ENCODE data around the gene UNC5B.

UNC5B gene

GRCh38 chr10:71237843-71238623 lies 25.7 kb downstream of the UNC5B start:
- in situ Hi-C loops (cut with HindIII; ENCODE audit: low sequenced_read_pairs) = no loop called here

DNA sequence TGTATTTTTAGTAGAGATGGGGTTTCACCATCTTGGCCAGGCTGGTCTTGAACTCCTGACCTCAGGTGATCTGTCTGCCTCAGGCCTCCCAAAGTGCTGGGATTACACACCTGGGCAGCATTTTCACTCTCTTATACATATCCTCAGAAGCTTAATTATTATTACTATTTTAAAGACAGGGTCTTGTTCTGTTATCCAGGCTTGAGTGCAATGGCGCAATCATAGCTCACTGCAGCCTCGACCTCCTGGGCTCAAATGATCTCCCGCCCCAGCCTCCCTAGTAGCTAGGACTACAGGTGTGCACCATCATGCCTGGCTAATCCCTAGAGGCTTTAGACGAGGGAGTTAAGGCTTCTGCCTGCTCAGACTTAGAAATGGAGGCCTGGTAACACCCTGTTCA lies 26.3 kb downstream of the UNC5B start:
- in situ Hi-C loops (cut with HindIII; ENCODE audit: low sequenced_read_pairs) = no loop called here

- in situ Hi-C loops (cut with HindIII; ENCODE audit: low sequenced_read_pairs) = no loop called here
Measured at GRCh38 chr10:71239131-71239915, 27.0 kb downstream of the UNC5B start.

DNA sequence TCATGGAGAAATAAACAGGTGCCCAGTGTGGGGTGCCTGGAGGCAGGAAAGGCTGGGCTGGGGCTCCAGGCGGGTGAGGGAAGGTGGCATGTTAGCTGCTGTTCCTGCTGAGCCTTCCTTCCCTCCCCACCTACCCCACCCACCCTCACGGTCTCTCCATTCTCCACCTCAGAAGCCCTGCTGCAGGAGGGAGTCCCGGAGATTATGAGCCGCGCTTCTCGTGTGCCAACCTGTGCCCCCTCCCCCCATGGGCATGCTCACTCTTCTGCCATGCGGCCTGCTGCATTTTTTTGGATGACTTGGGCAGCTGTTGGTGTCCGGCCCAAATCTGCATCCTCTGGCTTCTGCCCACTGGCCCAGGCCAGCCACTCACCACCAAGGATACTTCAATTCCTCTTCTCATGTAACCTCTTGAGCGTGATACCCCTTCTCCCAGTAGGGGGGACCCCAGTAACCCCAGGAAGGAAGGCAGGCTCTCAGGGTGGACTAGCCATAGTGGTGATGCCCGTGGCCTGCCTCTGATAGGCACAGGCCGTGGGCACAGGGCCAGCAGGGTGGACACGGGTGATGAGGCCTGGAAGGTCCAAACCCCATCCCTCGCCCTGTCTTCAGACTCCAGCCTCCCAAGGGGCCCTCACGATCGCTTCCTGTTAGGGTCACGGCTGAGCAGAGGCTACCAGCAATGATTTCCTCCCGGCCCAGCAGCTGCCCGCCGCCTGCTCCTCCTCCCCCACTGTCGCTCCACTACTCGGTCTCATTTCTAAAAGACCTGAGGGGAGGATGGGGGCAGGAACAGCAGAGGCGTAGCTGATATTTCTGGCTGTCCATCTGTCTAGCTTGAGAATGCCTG lies 27.8 kb downstream of the UNC5B start:
- in situ Hi-C loops (cut with HindIII; ENCODE audit: low sequenced_read_pairs) = no loop called here

GRCh38 chr10:71241114-71241829 lies 28.9 kb downstream of the UNC5B start:
- in situ Hi-C loops (cut with HindIII; ENCODE audit: low sequenced_read_pairs) = no loop called here

- in situ Hi-C loops (cut with HindIII; ENCODE audit: low sequenced_read_pairs) = no loop called here
Measured at GRCh38 chr10:71241830-71242621, 29.7 kb downstream of the UNC5B start.

GRCh38 chr10:71242622-71243009 lies 30.2 kb downstream of the UNC5B start:
- in situ Hi-C loops (cut with HindIII; ENCODE audit: low sequenced_read_pairs) = no loop called here

- in situ Hi-C loops (cut with HindIII; ENCODE audit: low sequenced_read_pairs) = no loop called here
Measured at GRCh38 chr10:71243756-71244395, 31.5 kb downstream of the UNC5B start.

DNA sequence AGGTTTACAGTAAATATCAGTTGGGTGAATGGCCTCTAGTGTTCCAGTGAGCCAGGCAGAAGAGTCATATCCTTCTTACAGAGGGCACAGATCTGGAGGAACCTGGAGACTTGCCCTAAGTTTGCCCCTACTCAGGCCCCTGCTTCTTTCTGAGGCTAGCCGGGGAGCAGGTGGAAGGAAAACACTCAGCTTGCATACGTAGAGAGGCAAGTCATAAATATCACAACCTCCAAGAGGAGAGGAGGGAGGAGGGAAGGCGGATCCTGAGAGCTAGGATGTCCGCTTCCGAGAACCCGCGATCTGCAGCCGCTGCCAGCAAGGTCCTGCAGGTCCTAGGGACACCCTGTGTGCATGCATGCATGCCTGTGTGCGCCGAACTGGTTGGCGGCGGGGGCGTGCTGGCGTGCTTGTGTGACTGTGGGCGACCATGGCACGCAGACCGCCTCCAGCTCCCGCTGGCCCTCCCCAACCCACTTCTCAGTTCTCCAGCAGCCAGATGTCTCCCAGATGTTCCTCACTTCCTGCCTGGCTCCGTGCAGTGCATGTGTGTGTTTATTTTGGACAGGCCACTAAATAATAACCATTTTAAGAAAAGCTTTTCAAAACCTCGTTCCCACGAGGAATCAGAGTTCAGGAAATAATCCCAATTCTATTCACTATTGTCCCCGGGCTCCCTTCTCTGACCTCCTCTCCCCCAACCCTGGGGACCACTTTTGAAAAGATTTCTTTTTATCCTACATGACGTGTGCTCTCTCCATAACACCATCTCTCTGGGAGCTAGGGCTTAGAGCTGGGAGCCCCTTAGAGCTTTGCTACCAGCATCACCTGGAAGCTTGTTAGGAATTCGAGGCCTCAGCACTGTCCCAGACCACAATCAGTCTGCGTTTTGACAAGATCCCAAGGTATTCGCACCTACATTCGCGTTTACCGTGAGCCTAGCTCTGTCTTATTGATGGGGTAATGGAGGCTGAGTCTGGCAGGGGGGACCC lies 32.4 kb downstream of the UNC5B start:
- in situ Hi-C loops (cut with HindIII; ENCODE audit: low sequenced_read_pairs) = no loop called here

GRCh38 chr10:71245420-71246325 lies 33.3 kb downstream of the UNC5B start:
- in situ Hi-C loops (cut with HindIII; ENCODE audit: low sequenced_read_pairs) = no loop called here

GRCh38 chr10:71246591-71247413 lies 34.4 kb downstream of the UNC5B start:
- in situ Hi-C loops (cut with HindIII; ENCODE audit: low sequenced_read_pairs) = no loop called here

DNA sequence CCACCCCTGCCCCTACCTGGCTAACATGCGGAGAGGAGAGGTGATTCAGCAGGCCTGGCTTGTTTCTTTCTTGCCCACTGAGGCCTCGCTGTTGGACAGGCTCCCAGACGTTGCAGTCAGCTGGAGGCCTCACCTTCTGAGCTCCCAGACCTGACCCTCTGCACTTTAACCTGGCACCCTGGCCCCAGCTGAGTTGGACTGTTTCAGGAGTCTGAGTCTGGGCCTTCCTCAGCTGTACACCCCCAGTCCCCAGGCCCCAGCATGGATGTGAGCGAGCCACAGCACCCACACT lies 35.0 kb downstream of the UNC5B start:
- in situ Hi-C loops (cut with HindIII; ENCODE audit: low sequenced_read_pairs) = no loop called here

DNA sequence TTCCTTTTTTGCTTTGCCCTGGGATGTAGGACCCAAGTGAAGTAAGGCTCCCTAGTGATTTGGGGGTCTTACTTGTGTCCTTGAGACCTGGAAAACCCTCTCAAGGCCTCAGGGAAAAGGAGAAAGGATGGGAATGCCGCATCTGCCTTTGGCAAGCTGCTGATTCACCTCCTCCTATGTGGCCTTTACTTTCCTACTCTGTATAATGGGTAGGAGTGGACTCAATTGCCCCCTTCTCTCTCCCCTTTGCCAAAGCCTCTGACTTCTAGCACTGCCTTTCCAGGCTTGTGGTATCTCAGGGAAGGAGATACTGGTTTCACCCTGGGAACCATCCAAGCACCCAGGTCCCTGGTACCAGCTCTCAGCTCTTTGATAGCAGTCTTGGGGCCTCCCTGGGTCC lies 35.4 kb downstream of the UNC5B start:
- in situ Hi-C loops (cut with HindIII; ENCODE audit: low sequenced_read_pairs) = no loop called here

- in situ Hi-C loops (cut with HindIII; ENCODE audit: low sequenced_read_pairs) = no loop called here
Measured at GRCh38 chr10:71248210-71248609, 35.8 kb downstream of the UNC5B start.

- in situ Hi-C loops (cut with HindIII; ENCODE audit: low sequenced_read_pairs) = no loop called here
Measured at GRCh38 chr10:71249996-71250395, 37.6 kb downstream of the UNC5B start.

GRCh38 chr10:71250405-71250804 lies 38.0 kb downstream of the UNC5B start:
- in situ Hi-C loops (cut with HindIII; ENCODE audit: low sequenced_read_pairs) = no loop called here

- in situ Hi-C loops (cut with HindIII; ENCODE audit: low sequenced_read_pairs) = no loop called here
Measured at GRCh38 chr10:71250842-71251241, 38.5 kb downstream of the UNC5B start.

All from endothelial cell of hepatic sinusoid (primary cell).